Measurements from ENCODE around the gene KCNIP2.

GRCh38 chr10:101818119-101818871 is 25.3 kb downstream of the KCNIP2 start, which contains the start of gene OGA:
- TF ChIP-seq NFIC (IDR thresholded peaks at IDR 0.05; ENCODE audit: borderline replicate concordance) (no peak; the same call in 1 of the 2 replicates), RFX5 (IDR thresholded peaks at IDR 0.05; ENCODE audit: low read length) (no peak), EP300 (IDR thresholded peaks at IDR 0.05; ENCODE audit: borderline replicate concordance in 1 of 2, low read depth in 1 of 2, low read length in 1 of 2) (peak in 1 of 2 experiments; percentile 53; a peak in 1 of 4 replicates), REST (IDR thresholded peaks at IDR 0.05; ENCODE audit: low read depth, low read length) (peak; percentile 81; the same call in 1 of the 2 replicates), MXI1 (IDR thresholded peaks at IDR 0.05; ENCODE audit: low read depth, low read length) (peak; percentile 41), SIN3A (IDR thresholded peaks at IDR 0.05; ENCODE audit: borderline replicate concordance, low read depth, low read length) (peak; percentile 79; the same call in 1 of the 2 replicates), TCF12 (IDR thresholded peaks at IDR 0.05) (peak; percentile 24; the same call in 1 of the 2 replicates), CHD2 (IDR thresholded peaks at IDR 0.05; ENCODE audit: low read length, partially characterized antibody) (peak; percentile 92), GABPA (IDR thresholded peaks at IDR 0.05; ENCODE audit: low read depth) (peak; percentile 40)
- TF ChIP-seq, protein P1, sequence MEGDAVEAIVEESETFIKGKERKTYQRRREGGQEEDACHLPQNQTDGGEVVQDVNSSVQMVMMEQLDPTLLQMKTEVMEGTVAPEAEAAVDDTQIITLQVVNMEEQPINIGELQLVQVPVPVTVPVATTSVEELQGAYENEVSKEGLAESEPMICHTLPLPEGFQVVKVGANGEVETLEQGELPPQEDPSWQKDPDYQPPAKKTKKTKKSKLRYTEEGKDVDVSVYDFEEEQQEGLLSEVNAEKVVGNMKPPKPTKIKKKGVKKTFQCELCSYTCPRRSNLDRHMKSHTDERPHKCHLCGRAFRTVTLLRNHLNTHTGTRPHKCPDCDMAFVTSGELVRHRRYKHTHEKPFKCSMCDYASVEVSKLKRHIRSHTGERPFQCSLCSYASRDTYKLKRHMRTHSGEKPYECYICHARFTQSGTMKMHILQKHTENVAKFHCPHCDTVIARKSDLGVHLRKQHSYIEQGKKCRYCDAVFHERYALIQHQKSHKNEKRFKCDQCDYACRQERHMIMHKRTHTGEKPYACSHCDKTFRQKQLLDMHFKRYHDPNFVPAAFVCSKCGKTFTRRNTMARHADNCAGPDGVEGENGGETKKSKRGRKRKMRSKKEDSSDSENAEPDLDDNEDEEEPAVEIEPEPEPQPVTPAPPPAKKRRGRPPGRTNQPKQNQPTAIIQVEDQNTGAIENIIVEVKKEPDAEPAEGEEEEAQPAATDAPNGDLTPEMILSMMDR (IDR thresholded peaks at IDR 0.05) = no peak
- TF ChIP-seq, protein P2, sequence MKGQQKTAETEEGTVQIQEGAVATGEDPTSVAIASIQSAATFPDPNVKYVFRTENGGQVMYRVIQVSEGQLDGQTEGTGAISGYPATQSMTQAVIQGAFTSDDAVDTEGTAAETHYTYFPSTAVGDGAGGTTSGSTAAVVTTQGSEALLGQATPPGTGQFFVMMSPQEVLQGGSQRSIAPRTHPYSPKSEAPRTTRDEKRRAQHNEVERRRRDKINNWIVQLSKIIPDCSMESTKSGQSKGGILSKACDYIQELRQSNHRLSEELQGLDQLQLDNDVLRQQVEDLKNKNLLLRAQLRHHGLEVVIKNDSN (IDR thresholded peaks at IDR 0.05; ENCODE audit: borderline replicate concordance, low read depth) = no peak
